GM19035 (cell line): ENCODE results near the gene UNC5C.

Experiments used
- ATAC-seq: cut with Tn5 transposase; IDR thresholded peaks from one replicate; pipeline ENCODE4 v1.9.1; 2021; ENCODE audit not compliant: unreplicated experiment

The UNC5C gene

DNA sequence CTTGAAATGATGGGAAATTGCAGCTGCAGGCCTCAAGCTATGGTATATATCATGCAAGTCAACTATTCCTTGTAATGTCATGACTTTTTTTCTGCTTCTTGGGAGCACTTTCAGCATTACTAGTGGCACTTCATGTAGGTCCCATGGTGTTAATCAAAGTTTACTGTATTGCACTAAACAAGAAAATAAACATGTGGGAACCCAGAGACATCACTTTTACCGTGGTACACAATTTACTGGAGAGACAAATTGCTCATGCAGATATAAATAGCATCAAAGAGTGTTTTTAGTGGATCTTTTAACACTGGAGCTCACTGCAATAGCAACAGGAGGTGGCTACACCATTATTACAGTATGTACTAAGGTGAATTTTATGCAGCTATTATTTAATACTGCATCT lies 79.2 kb downstream of the UNC5C start:
- ATAC-seq = no peak

- ATAC-seq = no peak
Observed at GRCh38 chr4:95466791-95467190, 82.0 kb downstream of the UNC5C start.

- no peak for ATAC-seq
Observed at GRCh38 chr4:95465010-95465409, 83.8 kb downstream of the UNC5C start.

- ATAC-seq = no peak
Observed at GRCh38 chr4:95462921-95463320, 85.9 kb downstream of the UNC5C start.

DNA sequence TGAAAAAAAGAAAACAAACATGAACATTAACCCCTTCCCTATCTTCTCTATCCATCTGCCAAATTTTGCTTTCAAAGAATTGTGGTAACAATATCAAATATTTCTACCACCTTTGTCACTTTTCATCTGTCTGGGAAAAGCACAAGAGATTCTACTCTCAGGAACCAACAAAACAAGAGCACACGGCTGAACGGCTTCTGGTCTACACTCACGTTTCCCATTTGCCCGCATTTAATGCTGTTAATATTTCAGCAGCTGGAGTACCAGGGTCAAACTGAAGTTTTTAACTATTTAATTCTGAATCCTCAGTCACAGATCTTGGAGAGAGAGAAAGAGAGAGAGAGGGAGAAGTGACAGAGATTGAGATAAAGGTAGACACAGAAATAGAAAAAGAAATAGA lies 91.4 kb downstream of the UNC5C start:
- no peak for ATAC-seq

GRCh38 chr4:95450294-95450693 lies 98.5 kb downstream of the UNC5C start:
- no peak for ATAC-seq

GRCh38 chr4:95446173-95446572 lies 102.6 kb downstream of the UNC5C start:
- ATAC-seq = no peak

DNA sequence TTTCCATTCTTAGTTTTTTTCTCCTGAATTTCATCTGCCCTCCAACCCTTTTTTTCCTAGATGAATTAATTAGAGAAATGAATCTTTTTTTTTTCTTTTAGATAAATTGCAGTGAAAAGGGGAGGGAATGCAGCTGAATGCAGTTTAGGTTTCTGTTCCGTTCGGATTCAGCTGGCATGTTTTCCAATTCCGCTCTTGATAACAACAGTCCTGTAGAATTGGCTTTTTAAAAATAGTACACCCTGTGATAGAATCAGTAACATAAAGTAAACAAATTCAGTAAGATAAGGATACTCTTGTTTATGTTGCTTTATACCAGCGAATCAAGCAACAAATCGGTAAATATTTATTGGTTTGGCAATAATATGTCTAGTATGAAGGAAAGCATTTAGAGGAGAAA lies 103.5 kb downstream of the UNC5C start:
- ATAC-seq = no peak

DNA sequence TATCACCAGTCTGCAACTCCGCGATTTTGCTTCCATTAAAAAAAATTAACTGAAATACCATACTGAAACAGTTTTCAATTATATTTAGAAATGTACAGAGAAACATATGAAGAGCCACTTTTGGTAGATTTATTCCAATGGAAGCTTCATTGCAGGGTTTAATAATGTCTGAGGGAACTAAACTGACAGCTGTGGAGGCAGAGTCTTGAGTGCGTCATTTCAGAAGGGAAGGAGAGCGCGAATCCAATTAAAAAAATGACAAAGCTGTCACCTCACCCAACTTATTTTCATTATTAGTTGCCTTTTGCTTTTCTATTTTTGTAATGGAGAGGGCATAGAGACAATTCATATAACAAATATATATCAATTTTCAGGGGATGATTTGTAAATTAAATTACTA lies 104.0 kb downstream of the UNC5C start:
- ATAC-seq = no peak

GRCh38 chr4:95439896-95440295 lies 108.9 kb downstream of the UNC5C start:
- no peak for ATAC-seq

- no peak for ATAC-seq
Observed at GRCh38 chr4:95439071-95439470, 109.7 kb downstream of the UNC5C start.

- ATAC-seq = no peak
Observed at GRCh38 chr4:95432466-95432865, 116.3 kb downstream of the UNC5C start.

DNA sequence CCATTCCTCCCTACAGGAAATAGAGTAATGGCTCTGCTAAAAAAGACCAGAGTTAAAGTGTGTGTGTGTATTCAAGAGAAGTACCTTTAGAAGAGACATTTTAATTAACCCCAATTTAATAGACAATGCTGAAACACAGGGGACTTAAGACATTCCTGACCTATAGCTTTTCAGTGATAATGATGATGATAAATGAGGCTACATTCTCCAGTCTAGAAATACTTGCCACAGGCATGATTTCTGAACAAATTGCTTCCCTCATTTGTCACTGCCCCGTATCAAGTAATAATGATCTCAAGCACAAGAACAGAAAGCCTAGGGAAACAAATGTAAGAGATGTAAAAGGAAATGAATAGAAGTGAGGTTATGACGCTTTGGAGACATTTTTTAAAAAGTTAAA lies 117.1 kb downstream of the UNC5C start:
- no peak for ATAC-seq

DNA sequence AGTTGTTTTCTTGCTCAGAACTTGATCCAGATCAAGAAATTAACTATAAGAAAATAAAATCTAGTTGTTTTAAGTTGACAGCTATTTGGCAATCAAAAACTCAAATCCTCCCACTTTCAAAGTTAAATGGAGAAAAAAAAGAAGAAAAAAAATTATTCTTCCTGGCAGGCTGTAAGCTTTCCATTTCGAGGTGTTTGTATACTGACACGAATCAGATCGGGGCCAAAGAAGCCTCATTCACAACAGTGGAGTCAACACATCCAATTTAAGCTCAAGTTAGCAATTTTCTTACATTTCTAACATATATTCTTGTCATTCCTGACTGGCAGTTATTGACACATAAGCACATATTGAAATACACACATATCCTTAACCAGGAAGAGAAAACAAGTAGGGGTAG lies 119.4 kb downstream of the UNC5C start:
- no peak for ATAC-seq

DNA sequence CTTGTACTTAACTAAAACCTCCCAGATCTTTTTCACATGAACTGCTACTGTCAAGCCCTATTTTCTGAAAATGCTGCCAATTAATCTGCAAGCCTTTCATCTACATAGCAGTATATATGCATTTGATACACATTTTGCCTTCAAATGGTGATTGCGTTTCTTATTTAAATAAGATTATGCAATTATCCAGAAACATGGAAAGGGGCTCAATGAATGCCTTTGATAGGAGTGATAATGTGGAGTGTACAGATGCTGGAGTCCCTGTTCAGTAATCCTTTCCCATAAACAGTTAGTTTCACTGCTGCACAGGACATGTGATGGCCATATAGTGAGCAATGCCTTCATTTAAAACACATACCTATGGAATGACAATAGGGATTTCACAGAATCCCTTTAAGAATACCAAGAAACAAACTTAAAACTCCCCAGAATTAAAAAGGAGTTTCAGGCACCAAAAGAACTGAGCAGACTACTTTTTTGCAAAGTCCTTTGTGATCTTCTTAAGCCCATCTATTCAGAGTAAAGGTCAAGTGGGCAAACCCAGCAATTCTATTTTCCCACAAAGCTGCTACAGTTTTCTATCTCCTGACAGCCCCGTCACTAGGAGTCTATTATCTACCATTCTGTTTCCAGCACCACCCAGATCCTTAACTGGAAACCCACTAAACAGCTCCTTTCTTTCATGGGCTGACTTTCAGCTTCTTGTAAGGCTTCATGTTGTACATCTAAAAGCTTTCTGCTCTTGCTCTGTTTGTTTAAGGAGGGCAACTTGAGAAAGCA lies 120.3 kb downstream of the UNC5C start:
- ATAC-seq = no peak

- ATAC-seq = no peak
Observed at GRCh38 chr4:95426455-95426854, 122.3 kb downstream of the UNC5C start.

DNA sequence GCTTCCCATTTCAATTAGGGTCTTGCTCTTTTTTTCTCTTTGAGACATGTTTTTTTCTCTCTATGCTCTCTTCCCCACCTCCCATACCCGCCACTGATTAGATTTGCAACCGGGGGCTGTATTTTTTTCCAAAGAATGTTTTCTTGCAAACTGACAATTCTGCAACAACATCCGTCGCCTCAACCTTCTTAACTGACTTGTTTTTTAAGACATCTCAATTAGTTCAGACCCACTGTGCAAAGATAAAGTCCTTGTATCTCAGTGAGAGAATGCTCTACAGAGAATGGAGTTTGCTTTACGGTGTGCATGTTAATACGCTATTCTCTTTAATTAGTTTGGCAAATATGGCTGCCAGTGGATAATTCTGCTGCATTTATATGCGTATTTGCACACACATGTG lies 126.3 kb downstream of the UNC5C start:
- no peak for ATAC-seq

GRCh38 chr4:95421869-95422268 lies 126.9 kb downstream of the UNC5C start:
- ATAC-seq = no peak

DNA sequence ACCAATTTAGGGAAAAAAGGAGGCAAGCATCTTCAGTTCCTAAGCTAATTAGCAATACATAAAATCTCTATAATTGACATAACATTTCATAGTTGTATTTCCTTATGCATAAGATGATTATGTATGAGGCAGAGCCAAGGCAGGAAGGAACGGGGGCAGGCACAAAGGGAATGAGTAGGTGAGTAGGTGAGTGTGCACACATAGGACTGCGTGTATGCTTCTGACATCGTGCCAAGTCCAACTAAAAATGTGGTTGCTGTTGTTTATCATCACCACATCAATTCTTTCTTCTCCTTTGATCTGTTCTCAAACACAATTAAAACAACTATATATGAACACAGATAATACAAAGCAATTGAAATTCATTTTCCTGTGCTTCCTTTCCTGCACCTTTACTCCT lies 131.2 kb downstream of the UNC5C start:
- no peak for ATAC-seq

DNA sequence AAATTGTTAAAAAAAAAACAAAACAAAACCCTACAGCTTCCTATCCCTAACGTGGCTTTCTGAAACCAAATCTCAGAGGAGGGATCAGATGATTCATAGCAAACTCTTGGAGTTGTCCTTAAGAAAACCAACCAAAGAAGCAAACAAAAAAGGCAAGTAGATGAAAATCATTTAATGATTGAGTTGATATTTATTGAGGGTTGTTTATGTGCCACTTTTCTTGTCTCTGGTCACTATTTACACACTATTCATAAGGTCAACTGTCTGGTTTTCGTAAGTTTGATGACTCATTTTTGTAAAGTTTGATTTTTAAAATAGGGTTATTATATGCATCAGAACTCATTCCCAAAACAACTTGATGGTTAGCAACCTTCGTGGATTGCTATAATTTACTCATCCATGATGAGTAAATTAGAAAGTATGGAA lies 133.4 kb downstream of the UNC5C start:
- no peak for ATAC-seq

DNA sequence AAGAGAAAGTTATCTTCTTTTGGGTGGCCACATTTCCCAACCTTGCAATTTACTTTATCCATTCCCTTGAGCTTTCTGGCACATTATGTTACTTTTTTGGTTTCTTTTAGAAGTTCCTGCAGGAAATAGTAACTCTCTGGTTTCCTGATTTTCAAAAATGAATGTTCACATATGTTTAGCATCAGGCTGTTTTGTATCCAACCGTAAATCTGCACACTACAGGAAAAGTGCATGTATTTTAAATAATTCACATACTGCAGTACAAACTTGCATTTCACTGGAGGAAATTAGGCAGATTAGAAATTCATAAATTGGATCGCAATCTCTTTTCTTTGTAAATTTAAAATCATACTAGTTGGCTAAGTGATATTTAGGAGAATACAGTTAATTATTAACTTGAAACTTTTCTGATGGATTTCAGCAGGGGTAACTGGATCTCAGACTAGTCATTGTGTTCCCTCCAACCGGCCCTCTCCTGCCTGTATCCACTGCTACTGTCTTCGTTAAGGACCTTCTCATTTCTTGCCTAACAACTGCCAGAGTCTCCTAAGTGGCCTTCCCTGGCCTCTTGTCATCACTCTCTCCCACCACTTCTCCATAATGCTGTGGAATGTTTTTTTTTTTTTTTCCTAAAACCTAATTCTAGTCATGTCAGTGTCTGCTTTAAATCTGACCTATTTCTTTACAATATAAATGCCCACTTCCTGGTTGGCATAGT lies 137.2 kb downstream of the UNC5C start:
- no peak for ATAC-seq

- no peak for ATAC-seq
Observed at GRCh38 chr4:95410387-95410977, 138.3 kb downstream of the UNC5C start.
